ENCODE results near the gene TMEM247.

TMEM247 gene

GRCh38 chr2:46479265-46479664 lies at the start of gene TMEM247:
TMEM247 (plus strand) TSS chr2:46479565.
- DNase-seq: no peak

- no peak for DNase-seq
These were observed 49.0 kb upstream of the TMEM247 start for GRCh38 chr2:46430413-46430812.

- no peak for DNase-seq
These were observed 48.4 kb upstream of the TMEM247 start for GRCh38 chr2:46430992-46431391.

- DNase-seq: no peak
These were observed 47.7 kb upstream of the TMEM247 start for GRCh38 chr2:46431481-46432235.

GRCh38 chr2:46434851-46435273 lies 44.5 kb upstream of the TMEM247 start:
- DNase-seq: no peak

- no peak for DNase-seq
These were observed 44.0 kb upstream of the TMEM247 start for GRCh38 chr2:46435353-46435752.

GRCh38 chr2:46435796-46436360 lies 43.5 kb upstream of the TMEM247 start:
- DNase-seq: no peak

GRCh38 chr2:46436800-46437199 lies 42.6 kb upstream of the TMEM247 start:
- no peak for DNase-seq

GRCh38 chr2:46438102-46438501 lies 41.3 kb upstream of the TMEM247 start:
- DNase-seq: no peak

GRCh38 chr2:46438794-46439193 lies 40.6 kb upstream of the TMEM247 start:
- no peak for DNase-seq

- peak; percentile 38 for DNase-seq
These were observed 39.8 kb upstream of the TMEM247 start for GRCh38 chr2:46439582-46439981.

- DNase-seq: no peak
These were observed 37.3 kb upstream of the TMEM247 start for GRCh38 chr2:46441838-46442712.

GRCh38 chr2:46444732-46445131 lies 34.6 kb upstream of the TMEM247 start:
- DNase-seq: no peak

GRCh38 chr2:46445556-46445955 lies 33.8 kb upstream of the TMEM247 start:
- no peak for DNase-seq

GRCh38 chr2:46446871-46447568 lies 32.3 kb upstream of the TMEM247 start:
- no peak for DNase-seq

GRCh38 chr2:46447649-46448048 lies 31.7 kb upstream of the TMEM247 start:
- no peak for DNase-seq

- no peak for DNase-seq
These were observed 31.3 kb upstream of the TMEM247 start for GRCh38 chr2:46448111-46448510.

GRCh38 chr2:46448641-46449040 lies 30.7 kb upstream of the TMEM247 start:
- no peak for DNase-seq

- DNase-seq: no peak
These were observed 29.7 kb upstream of the TMEM247 start for GRCh38 chr2:46449700-46450099.

GRCh38 chr2:46451131-46451711 lies 28.1 kb upstream of the TMEM247 start:
- no peak for DNase-seq

GRCh38 chr2:46456789-46457188 lies 22.6 kb upstream of the TMEM247 start:
- no peak for DNase-seq

- DNase-seq: no peak
These were observed 20.4 kb upstream of the TMEM247 start for GRCh38 chr2:46458763-46459500.

All from activated gamma-delta T cell treated with Interleukin-2 at 50 U/mL for 16 hours (primary cell).